KG1 (cell line): Measurements from ENCODE around the gene TRIP10.

ENCODE experiments used
- DNase-seq: peaks from one replicate; lab custom pipeline; 2025; lab: John Stamatoyannopoulos, UW

Gene TRIP10

DNA sequence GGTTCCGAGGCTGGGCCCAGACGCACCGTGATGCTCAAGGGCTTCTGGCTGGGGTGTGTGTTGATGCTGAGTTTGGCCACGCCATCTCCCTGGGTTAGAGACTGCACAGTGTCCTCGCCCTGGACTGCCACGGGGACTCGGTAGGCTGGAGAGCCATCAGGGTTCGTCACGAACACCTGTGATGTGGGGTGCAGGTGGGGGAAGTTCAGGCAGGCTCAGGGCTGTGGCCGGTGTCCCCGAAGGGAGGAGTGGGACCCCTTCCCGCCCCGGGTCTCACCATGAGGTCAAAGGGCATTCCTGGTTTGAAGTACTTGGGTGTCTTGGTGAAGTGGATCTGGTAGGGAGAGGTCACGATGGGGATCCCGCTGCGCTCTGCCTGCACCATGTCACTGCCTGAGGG is 27.2 kb upstream of the TRIP10 start:
- no peak for DNase-seq

DNA sequence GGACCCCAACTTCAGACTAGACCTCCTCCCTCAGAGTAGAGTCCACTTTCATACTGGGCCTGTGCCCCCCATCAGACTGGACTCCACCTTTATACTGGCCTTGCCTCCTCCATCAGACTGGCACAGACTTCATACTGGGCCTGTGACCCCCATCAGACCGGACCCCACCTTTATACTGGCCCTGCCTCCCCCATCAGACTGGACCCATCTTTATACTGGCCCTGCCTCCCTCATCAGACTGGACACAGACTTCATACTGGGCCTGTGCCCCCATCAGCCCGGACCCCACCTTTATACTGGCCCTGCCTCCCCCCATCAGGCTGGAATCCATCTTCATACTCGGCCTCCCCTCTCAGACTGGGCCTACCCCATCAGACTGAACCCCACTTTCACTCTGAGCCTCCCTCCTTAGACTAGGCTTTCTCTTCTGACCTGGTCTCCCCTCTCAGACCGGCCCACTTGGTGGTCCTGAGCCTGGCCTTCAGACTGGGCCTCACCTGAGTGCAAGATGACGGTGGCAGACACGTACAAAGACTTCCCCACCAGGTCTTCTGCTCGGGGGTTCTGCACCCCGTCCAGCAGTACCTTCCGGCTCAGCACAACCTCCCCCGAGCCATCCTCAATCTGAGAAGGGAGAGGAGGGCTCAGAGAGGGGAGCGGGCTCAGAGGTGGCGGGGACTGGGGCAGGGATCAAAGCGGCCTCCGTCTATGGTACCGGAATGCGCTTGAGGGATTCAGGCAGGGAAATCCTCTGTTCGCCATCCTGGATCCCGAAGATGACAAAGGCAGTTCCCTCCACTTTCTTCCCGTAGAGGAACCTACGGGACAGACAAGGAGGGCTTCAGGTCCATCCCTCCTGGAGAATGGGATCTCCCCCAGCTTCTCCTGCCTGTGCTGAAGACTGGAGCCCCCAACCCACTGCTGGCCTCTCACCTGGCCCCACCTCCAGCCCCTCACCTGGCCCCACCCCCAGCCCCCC is 26.5 kb upstream of the TRIP10 start:
- DNase-seq, result no peak

GRCh38 chr19:6713773-6714692 is 25.4 kb upstream of the TRIP10 start:
- DNase-seq, result no peak

- DNase-seq, result no peak
Measured at GRCh38 chr19:6714749-6715555, 24.5 kb upstream of the TRIP10 start.

GRCh38 chr19:6716610-6716970 is 22.9 kb upstream of the TRIP10 start:
- DNase-seq, result no peak

- no peak for DNase-seq
Measured at GRCh38 chr19:6717036-6717435, 22.4 kb upstream of the TRIP10 start.

GRCh38 chr19:6717441-6717971 is 22.0 kb upstream of the TRIP10 start:
- no peak for DNase-seq

DNA sequence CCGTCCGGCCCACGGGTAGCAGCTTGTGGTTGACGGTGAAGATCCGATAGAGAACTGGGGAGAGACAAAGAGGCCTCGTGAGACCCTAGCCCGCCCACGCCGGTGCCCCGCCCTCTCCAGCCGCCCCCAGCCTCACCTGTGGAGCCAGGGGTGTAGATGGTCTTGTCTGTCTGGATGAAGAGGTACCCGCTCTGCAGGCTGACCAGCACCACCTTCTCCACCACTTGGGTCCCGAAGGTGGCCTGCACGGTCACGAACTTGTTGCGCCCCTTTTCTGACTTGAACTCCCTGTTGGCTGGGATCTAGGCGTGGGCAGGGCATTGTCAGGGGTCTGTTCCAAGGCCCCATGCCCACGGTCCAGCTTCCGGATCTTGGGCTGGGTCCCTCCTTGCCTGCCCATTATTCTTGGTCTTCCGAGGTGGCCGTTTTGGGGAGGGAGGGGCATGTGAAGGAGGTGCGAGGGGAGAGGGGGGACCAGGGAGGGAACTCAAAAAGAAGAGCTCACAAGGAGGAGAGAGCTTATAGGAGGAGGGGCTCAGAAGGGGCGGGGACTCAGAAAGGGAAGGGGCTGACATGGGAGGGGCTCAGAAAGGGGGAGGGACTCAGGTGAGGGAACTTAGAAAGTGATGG is 21.3 kb upstream of the TRIP10 start:
- DNase-seq, result no peak

DNA sequence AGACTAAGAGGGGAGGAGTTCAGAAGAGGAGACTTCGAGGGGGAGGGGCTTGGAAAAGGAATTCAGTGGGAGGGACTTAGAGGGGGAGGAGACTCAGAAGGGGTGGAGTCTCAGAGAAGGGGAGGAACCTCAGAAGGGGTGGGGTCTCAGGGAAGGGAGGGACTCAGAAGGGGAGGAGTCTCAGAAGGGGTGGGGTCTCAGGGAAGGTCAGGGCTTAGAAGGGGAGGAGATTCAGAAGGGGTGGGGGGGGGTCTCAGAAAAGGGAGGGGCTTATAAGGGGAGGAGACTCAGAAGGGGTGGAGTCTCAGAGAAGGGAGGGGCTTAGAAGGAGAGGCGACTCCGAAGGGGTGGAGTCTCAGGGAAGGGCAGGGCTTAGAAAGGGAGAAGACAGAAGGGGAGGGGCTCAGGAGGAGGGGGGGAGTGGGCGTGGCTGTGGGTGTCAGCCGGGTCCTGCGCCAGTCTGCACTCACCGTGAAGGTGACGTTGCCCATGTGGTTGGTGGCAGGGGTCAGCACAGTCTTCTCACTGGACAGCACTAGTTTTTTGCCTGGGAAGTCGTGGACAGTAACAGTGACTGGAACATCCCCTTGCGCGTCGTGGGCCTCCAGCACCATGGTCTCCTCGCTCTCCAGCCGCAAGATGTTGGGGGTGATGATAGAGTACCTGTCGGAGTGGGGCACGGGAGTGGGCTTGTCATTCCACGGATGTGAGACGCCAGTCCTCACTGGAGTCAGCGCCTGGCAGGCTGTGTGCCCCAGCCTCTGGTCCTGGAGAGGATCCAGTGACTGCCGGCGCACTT is 20.5 kb upstream of the TRIP10 start:
- DNase-seq, result no peak

GRCh38 chr19:6719540-6719861 is 20.0 kb upstream of the TRIP10 start:
- no peak for DNase-seq

GRCh38 chr19:6719992-6720368 is 19.5 kb upstream of the TRIP10 start:
- no peak for DNase-seq

DNA sequence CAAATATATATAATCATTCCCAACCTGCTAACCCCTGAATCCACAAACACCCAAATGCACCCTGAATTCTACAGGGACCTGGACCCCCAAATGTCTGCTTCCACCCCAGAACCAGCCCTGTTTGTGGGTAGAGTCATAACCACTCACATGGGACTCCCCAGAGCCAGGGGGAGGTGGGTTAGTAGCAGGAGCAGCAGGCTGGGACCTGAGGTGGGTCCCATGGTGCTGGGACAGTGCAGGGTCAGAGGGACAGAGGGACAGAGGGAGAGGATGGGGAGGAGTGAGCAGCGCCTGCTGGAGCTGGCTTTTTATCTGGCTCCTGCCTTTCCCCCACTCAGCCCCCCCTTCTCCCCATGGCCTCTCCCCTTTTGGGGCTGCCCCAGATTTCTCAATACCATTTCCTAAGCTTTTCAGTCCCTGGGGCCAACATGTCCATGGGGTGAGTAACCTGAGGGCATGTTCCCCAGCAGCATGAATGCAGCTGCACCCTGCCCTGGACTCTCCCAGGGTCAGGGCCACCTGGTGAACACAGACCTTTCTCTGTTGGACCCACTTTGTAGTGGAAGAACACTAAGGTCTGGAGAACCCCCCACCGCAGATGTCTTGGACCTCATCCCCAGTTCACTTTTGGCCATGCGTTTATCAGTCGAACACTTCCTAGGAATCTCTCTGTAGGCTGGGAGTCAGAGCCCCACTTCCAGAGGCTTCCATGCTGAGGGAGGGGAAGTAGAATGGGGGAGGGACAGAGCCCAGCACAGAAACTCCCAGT is 18.9 kb upstream of the TRIP10 start, which contains the start of gene C3:
Gene C3 (minus strand): TSS at position 282 of the 769 bp plus-strand sequence. CDS start 61 bp downstream, at position 221.
- DNase-seq, result no peak

- no peak for DNase-seq
Measured at GRCh38 chr19:6721138-6721474, 18.4 kb upstream of the TRIP10 start.

DNA sequence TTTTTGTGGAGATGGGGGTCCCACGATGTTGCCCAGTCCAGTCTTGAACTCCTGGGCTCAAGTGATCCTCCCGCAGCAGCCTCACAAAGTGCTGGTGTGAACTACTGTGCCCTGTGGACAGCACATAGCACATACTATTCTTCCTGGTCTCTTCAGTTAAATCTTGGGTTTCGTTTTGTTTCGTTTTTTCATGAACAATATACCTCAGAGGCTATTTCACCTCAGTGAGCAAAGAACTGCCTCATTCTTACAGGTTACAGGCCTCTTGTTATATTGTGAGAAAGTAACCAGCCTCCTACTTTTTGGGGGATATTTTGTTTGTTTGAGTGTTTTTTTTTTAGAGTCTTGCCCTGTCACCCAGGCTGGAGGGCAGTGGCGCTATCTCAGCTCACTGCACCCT is 17.7 kb upstream of the TRIP10 start:
- no peak for DNase-seq

GRCh38 chr19:6723108-6723618 is 16.3 kb upstream of the TRIP10 start:
- DNase-seq, result no peak

DNA sequence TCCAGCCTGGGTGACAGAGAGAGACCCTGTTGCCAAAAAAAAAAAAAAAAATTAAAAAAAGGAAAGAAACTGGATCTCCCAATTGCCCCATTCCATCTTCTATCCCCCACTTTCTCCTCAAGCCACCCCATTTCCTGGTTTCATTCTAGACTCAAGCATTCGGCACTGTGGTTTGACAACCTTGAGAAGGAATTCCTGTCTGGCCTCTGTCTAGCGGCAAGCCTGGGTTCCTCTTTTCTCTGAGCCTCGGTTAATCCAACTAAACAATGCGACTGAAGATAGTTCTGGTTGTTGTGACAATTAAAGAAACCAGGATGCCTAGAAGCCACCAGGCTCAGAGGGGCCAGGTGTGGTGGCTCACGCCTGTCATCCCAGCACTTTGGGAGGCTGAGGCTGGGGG is 15.7 kb upstream of the TRIP10 start:
- DNase-seq, result no peak

- DNase-seq, result no peak
Measured at GRCh38 chr19:6724631-6725492, 14.6 kb upstream of the TRIP10 start.

- no peak for DNase-seq
Measured at GRCh38 chr19:6725513-6726231, 13.8 kb upstream of the TRIP10 start.
